Natural killer cell (primary cell): Measurements from ENCODE around the gene GAPDH. TPM values are rescaled to one million over a fixed set of nuclear protein-coding genes. Genes with fewer than 3 reads are reported as not detected.

ENCODE experiments used
- ATAC-seq, 3 donors: fragments of 150-1000 bp in 2 of 3; fragments of 200-7000 bp in 1 of 3; cut with Tn5 transposase; 1 replicate in 1 of 3; 2 replicates in 2 of 3; pipeline ENCODE4 v1.10.0; 2021; ENCODE audit warnings: mild to moderate bottlenecking in 2 of 3, moderate library complexity in 2 of 3
- DNase-seq, 2 donors: peaks; one replicate each; pipeline versions ENCODE4 v3.0.0 to v3.0.0-alpha.2; 2013 to 2021; ENCODE audit warnings: mixed read lengths in 1 of 2
- H3K27ac ChIP-seq: one replicate; pipeline ENCODE4 v1.5.1; 2013; ENCODE audit warnings: mild to moderate bottlenecking, low read length
- H3K27me3 ChIP-seq: one replicate; pipeline ENCODE4 v1.6.1; 2013; ENCODE audit warnings: low read length; ENCODE audit not compliant: control insufficient read depth, insufficient read depth
- H3K36me3 ChIP-seq: one replicate; pipeline ENCODE4 v1.6.1; 2013; ENCODE audit warnings: low read length; ENCODE audit not compliant: control insufficient read depth, insufficient read depth
- H3K4me1 ChIP-seq: one replicate; pipeline ENCODE4 v1.6.1; 2013; ENCODE audit warnings: low read length; ENCODE audit not compliant: control insufficient read depth, insufficient read depth
- H3K4me3 ChIP-seq: one replicate; pipeline ENCODE4 v1.5.1; 2013; ENCODE audit warnings: low read length
- H3K9me3 ChIP-seq: one replicate; pipeline ENCODE4 v1.6.1; 2013; ENCODE audit warnings: low read length; ENCODE audit not compliant: control insufficient read depth, insufficient read depth
- H3K27ac Mint-ChIP-seq, 2 donors: one replicate each; pipeline ENCODE4 v1.8.0; 2022; ENCODE audit warnings: mild to moderate bottlenecking in 2 of 2, mixed read lengths in 2 of 2, moderate library complexity in 1 of 2
- H3K27me3 Mint-ChIP-seq, 2 donors: one replicate each; pipeline ENCODE4 v1.8.0; 2022; ENCODE audit warnings: low read depth in 2 of 2, mixed read lengths in 2 of 2
- H3K36me3 Mint-ChIP-seq: one replicate; pipeline ENCODE4 v1.8.0; 2022; ENCODE audit warnings: mixed read lengths
- H3K4me1 Mint-ChIP-seq, 2 donors: one replicate each; pipeline ENCODE4 v1.8.0; 2022; ENCODE audit warnings: mixed read lengths in 2 of 2
- H3K4me3 Mint-ChIP-seq: one replicate; pipeline ENCODE4 v1.8.0; 2022; ENCODE audit warnings: mild to moderate bottlenecking, moderate library complexity, mixed read lengths
- H3K9me3 Mint-ChIP-seq, 2 donors: one replicate each; pipeline ENCODE4 v1.8.0; 2022; ENCODE audit warnings: mixed read lengths in 2 of 2
- WGBS: methylation state at CpG from one replicate; pipeline ENCODE4 v1.1.7; 2013; ENCODE audit warnings: missing lambda C conversion rate; ENCODE audit not compliant: insufficient coverage; 5-methylcytosine and 5-hydroxymethylcytosine counted together
- intact Hi-C: fragments of 100-400 bp; cut with micrococcal nuclease; formaldehyde crosslinking; loops from one replicate; pipeline ENCODE4 v1.14.2; 2022
- total RNA-seq, 4 donors: library from RNA; stranded (reverse); fragments of 120-200 nt in 1 of 4; gene quantifications; one replicate each; pipeline versions ENCODE4 v1.2.3 to v1.2.4, GENCODE V29; 2013 to 2022
- TF ChIP-seq, protein P1 (sequence below): fragments of 200-600 bp; IDR thresholded peaks from one replicate; pipeline ENCODE4 v1.8.0; 2022; ENCODE audit warnings: antibody characterized with exemption

The GAPDH gene
- total RNA-seq, 3 donors from 2014 or later (not counting 1 experiment from before 2014, with no cell fraction given): 606 to 729 (median 642) TPM

DNA sequence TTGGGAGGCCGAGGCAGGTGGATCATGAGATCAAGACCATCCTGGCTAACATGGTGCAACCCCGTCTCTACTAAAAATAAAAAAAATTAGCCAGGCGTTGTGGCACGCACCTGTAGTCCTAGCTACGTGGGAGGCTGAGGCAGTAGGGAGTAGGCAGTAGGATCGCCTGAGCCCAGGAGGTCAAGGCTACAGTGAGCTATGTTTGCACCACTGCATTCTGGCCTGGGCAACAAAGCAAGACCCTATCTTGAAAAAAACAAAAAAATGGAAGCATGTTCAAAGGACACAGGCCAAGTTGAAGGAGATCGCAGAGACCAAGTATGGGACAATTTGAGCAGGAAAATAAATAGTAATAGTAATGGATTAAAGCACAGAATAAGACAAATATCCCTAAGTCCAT is 26.2 kb upstream of the GAPDH start:
- H3K4me3 Mint-ChIP-seq: no peak overlapping the region
- Histone ChIP-seq H3K27ac (no peak overlapping the region), H3K27me3 (no peaks in the 10 kb centered on the region), H3K36me3 (peaks cover 34% of the 10 kb centered on the region), H3K4me3 (no peak overlapping the region), H3K4me1 (no peaks in the 10 kb centered on the region), H3K9me3 (no peaks in the 10 kb centered on the region)
- H3K36me3 Mint-ChIP-seq: peaks cover 10% of the 10 kb centered on the region
- DNase-seq: no peak
- H3K9me3 Mint-ChIP-seq: no peaks in the 10 kb centered on the region
- no peaks in the 10 kb centered on the region for H3K27me3 Mint-ChIP-seq
- TF ChIP-seq, protein P1, sequence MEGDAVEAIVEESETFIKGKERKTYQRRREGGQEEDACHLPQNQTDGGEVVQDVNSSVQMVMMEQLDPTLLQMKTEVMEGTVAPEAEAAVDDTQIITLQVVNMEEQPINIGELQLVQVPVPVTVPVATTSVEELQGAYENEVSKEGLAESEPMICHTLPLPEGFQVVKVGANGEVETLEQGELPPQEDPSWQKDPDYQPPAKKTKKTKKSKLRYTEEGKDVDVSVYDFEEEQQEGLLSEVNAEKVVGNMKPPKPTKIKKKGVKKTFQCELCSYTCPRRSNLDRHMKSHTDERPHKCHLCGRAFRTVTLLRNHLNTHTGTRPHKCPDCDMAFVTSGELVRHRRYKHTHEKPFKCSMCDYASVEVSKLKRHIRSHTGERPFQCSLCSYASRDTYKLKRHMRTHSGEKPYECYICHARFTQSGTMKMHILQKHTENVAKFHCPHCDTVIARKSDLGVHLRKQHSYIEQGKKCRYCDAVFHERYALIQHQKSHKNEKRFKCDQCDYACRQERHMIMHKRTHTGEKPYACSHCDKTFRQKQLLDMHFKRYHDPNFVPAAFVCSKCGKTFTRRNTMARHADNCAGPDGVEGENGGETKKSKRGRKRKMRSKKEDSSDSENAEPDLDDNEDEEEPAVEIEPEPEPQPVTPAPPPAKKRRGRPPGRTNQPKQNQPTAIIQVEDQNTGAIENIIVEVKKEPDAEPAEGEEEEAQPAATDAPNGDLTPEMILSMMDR: no peak
- H3K27ac Mint-ChIP-seq: peak overlapping the region in 1 of 2 donors; percentile 64
- ATAC-seq: no peak
- WGBS: 83% methylated on average over 7 of the region's 7 CpGs
- intact Hi-C loops: no loop called here
- H3K4me1 Mint-ChIP-seq: peaks cover 8% of the 10 kb centered on the region in 2 donors

DNA sequence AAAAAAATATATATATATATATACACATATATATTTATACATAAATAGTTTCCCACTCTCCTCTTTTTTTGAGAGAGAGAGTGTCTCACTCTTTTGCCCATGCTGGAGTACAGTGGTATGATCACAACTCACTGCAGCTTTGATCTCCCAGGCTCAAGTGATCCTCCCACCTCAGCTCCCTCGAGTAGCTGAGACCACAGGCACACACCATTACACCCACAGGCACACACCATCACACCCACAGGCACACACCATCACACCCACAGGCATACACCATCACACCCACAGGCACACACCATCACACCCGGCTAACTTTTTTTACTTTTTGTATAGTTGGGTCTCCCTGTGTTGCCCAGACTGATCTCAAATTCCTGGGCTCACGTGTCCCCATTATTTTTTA is 14.1 kb upstream of the GAPDH start:
- H3K4me3 Mint-ChIP-seq: no peak overlapping the region
- H3K9me3 ChIP-seq: no peaks in the 10 kb centered on the region
- 44% methylated on average over 2 of the region's 3 CpGs for WGBS
- ATAC-seq: peak in 1 of 3 donors; percentile 32
- peak overlapping the region; percentile 51 to 79 for H3K27ac Mint-ChIP-seq
- no peaks in the 10 kb centered on the region for H3K9me3 Mint-ChIP-seq
- no peak overlapping the region for H3K4me3 ChIP-seq
- peaks cover 0 to 7% of the 10 kb centered on the region in 2 donors for H3K4me1 Mint-ChIP-seq
- intact Hi-C loops: no loop called here
- TF ChIP-seq, protein P1: no peak
- no peak for DNase-seq
- H3K27ac ChIP-seq: no peak overlapping the region
- H3K36me3 Mint-ChIP-seq: peaks cover 23% of the 10 kb centered on the region
- H3K36me3 ChIP-seq: peaks cover 77% of the 10 kb centered on the region
- no peaks in the 10 kb centered on the region for H3K27me3 Mint-ChIP-seq
- H3K27me3 ChIP-seq: no peaks in the 10 kb centered on the region
- H3K4me1 ChIP-seq: no peaks in the 10 kb centered on the region

DNA sequence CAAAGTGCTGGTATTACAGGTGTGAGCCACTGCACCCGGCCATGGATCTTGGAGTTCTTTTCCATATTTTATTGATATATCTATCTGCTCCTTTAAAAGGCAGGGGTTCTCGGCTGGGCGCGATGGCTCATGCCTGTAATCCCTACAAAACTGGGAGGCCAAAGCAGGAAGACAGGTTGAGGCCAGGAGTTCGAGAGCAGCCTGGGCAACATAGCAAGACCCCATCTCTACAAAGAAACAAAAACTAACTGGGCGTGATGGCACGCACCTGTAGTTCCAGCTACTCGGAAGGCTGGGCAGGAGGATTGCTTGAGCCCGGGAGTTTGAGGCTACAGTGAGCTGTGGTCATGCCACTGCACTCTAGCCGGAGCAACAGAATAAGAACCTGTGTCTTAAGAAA is 12.1 kb upstream of the GAPDH start:
- TF ChIP-seq, protein P1: no peak
- peaks cover 82% of the 10 kb centered on the region for H3K36me3 ChIP-seq
- Mint-ChIP-seq H3K4me3 (no peak overlapping the region), H3K27ac (no peak overlapping the region), H3K9me3 (no peaks in the 10 kb centered on the region), H3K36me3 (peaks cover 20% of the 10 kb centered on the region), H3K27me3 (no peaks in the 10 kb centered on the region), H3K4me1 (peaks cover 0 to 7% of the 10 kb centered on the region in 2 donors)
- no peak for DNase-seq
- no peak for ATAC-seq
- intact Hi-C loops: no loop called here
- H3K9me3 ChIP-seq: no peaks in the 10 kb centered on the region
- WGBS: 87% methylated on average over 8 of the region's 10 CpGs
- H3K4me3 ChIP-seq: no peak overlapping the region
- no peaks in the 10 kb centered on the region for H3K27me3 ChIP-seq
- no peak overlapping the region for H3K27ac ChIP-seq
- H3K4me1 ChIP-seq: no peaks in the 10 kb centered on the region

DNA sequence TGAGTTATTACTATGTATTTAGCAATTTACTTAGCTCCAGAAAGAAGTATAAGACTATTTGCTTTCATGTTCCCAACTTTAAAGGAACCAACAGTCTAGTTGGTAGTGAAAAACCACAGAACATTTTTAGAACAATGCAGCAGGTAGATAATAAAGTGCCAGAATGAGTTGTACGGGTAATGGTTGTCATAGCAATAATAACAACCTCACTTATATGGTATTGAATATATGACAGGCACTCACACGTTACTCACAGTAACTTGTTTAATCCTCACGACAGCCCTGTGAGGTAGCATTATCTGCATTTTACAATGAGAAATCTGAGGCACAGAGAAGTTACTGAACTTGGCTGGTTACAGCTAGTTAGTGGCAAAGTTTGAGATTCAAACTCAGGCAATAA is 10.6 kb upstream of the GAPDH start:
- no peaks in the 10 kb centered on the region for H3K4me1 ChIP-seq
- no peak overlapping the region for H3K4me3 ChIP-seq
- DNase-seq (no peak), ATAC-seq (no peak)
- no peaks in the 10 kb centered on the region for H3K27me3 Mint-ChIP-seq
- no peak overlapping the region for H3K4me3 Mint-ChIP-seq
- H3K27ac Mint-ChIP-seq: no peak overlapping the region
- 100% methylated on average over 2 of the region's 3 CpGs for WGBS
- H3K9me3 Mint-ChIP-seq: no peaks in the 10 kb centered on the region
- peaks cover 87% of the 10 kb centered on the region for H3K36me3 ChIP-seq
- intact Hi-C loops: no loop called here
- H3K9me3 ChIP-seq: no peaks in the 10 kb centered on the region
- TF ChIP-seq, protein P1: no peak
- H3K36me3 Mint-ChIP-seq: peaks cover 14% of the 10 kb centered on the region
- peaks cover 0 to 7% of the 10 kb centered on the region in 2 donors for H3K4me1 Mint-ChIP-seq
- no peak overlapping the region for H3K27ac ChIP-seq
- H3K27me3 ChIP-seq: no peaks in the 10 kb centered on the region
